ENCODE measurements around the gene DAAM2. TPM values are rescaled to one million over a fixed set of nuclear protein-coding genes. Genes with fewer than 3 reads are reported as not detected.

DAAM2 gene
- total and polyA plus RNA-seq, 2 donors (not counting 3 experiments of a cell fraction or from before 2014, with no cell fraction given): 0.42 to 0.44 TPM

DNA sequence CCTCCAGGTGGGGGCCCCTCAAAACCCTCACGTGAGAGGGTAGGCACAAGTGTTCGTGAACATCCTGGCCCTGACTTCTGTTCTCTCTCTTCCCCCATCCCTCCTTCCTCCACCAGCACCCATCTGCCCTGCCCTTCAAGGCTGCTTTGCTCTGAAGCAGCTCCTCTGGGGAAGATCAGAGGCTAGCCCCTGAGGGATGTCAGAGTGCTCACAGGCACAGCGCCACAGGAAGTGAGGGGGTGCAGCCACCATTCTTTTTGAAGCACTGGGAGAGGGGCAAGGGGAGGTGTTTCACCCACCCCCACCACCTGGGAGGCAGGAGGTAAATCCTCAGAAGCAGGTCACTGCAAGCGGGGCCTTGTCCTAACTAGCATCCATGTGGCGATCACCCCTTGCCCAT, 130.6 kb downstream of the DAAM2 start:
- intact Hi-C loops (cut with micrococcal nuclease): no loop called here
- no peak overlapping the region for H2AFZ ChIP-seq (ENCODE audit: low read depth, low read length)
- CTCF ChIA-PET: interaction anchor here (1.7 kb wide), 1 partner anchor 57 kb away, joined by 4 read pairs; no protein-coding TSS in a partner anchor

More for the DNA sequence above, 130.6 kb downstream of the DAAM2 start:
- Histone ChIP-seq H3K9me3 (replicated peaks; ENCODE audit: control insufficient read depth, insufficient read depth, low read length) (no peaks in the 10 kb centered on the region), H3K27me3 (ENCODE audit: control insufficient read depth in 2 of 2, insufficient read depth in 2 of 2, low read length in 2 of 2) (no peaks in the 10 kb centered on the region), H3K4me1 (ENCODE audit: control insufficient read depth, extremely low read depth, insufficient read depth, low read length) (no peaks in the 10 kb centered on the region), H3K4me2 (ENCODE audit: insufficient read depth, low read length) (no peak overlapping the region), H3K27ac (ENCODE audit: insufficient read depth, low read depth, low read length) (no peak overlapping the region), H3K4me3 (replicated peaks in 1 of 3; ENCODE audit: insufficient read depth in 1 of 3, low read depth in 1 of 3, low read length in 3 of 3) (no peak overlapping the region), H3K9me1 (replicated peaks; ENCODE audit: control insufficient read depth, extremely low read depth, insufficient read depth, low read length) (no peaks in the 10 kb centered on the region), H3K9ac (replicated peaks; ENCODE audit: extremely low read depth, insufficient read depth, low read length) (no peak overlapping the region), H4K20me1 (replicated peaks; ENCODE audit: control insufficient read depth, extremely low read depth, insufficient read depth, low read length) (no peaks in the 10 kb centered on the region), H3K36me3 (ENCODE audit: control insufficient read depth in 2 of 2, extremely low read depth in 1 of 2, insufficient read depth in 2 of 2, low read length in 2 of 2) (peaks cover 0 to 2% of the 10 kb centered on the region in 2 experiments), H3K79me2 (ENCODE audit: control insufficient read depth, insufficient read depth, low read length) (no peaks in the 10 kb centered on the region)
- TF ChIP-seq GATA2 (IDR thresholded peaks at IDR 0.05; ENCODE audit: insufficient read depth, insufficient read length, low read depth, low read length) (no peak), JUN (IDR thresholded peaks at IDR 0.05; ENCODE audit: borderline replicate concordance, insufficient read depth, insufficient read length, low read depth) (no peak), EZH2 (IDR thresholded peaks at IDR 0.05; ENCODE audit: borderline replicate concordance, low read depth, low read length, severe bottlenecking) (no peak), FOS (IDR thresholded peaks at IDR 0.05; ENCODE audit: borderline replicate concordance, insufficient read depth, low read length) (no peak), POLR2AphosphoS5 (IDR thresholded peaks at IDR 0.05; ENCODE audit: insufficient read depth, low read depth, low read length) (no peak), MYC (IDR thresholded peaks at IDR 0.05; ENCODE audit: low read depth, low read length) (no peak), POLR2A (IDR thresholded peaks at IDR 0.05; ENCODE audit: low read depth, low read length) (no peak)
- TF ChIP-seq, protein P1, sequence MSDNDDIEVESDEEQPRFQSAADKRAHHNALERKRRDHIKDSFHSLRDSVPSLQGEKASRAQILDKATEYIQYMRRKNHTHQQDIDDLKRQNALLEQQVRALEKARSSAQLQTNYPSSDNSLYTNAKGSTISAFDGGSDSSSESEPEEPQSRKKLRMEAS (IDR thresholded peaks at IDR 0.05; ENCODE audit: insufficient read depth, insufficient read length): no peak
- TF ChIP-seq, protein P2, sequence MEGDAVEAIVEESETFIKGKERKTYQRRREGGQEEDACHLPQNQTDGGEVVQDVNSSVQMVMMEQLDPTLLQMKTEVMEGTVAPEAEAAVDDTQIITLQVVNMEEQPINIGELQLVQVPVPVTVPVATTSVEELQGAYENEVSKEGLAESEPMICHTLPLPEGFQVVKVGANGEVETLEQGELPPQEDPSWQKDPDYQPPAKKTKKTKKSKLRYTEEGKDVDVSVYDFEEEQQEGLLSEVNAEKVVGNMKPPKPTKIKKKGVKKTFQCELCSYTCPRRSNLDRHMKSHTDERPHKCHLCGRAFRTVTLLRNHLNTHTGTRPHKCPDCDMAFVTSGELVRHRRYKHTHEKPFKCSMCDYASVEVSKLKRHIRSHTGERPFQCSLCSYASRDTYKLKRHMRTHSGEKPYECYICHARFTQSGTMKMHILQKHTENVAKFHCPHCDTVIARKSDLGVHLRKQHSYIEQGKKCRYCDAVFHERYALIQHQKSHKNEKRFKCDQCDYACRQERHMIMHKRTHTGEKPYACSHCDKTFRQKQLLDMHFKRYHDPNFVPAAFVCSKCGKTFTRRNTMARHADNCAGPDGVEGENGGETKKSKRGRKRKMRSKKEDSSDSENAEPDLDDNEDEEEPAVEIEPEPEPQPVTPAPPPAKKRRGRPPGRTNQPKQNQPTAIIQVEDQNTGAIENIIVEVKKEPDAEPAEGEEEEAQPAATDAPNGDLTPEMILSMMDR (IDR thresholded peaks at IDR 0.05; ENCODE audit: extremely low read depth in 1 of 2, insufficient read depth in 1 of 2, low read depth in 1 of 2, low read length in 2 of 2): no peak
- no TSS peak for BruUV-seq (replicated peaks)
- FAIRE-seq: no peak
- DNase-seq (ENCODE audit: low read depth, low spot score): no peak
- dilution Hi-C loops (cut with MboI; ENCODE audit: extremely low pct_ligation_motif_present, low sequenced_read_pairs): no loop called here
- POLR2A ChIA-PET: no interaction called here
